Esophagus muscularis mucosa (tissue), 4 donors: ENCODE data around the gene DMRT1. TPM values are rescaled to one million over a fixed set of nuclear protein-coding genes. Genes with fewer than 3 reads are reported as not detected.

Experiments
- DNase-seq: peaks from one replicate; pipeline ENCODE4 v3.0.0-alpha.2; 2017; ENCODE audit errors: extremely low spot score
- H3K27ac ChIP-seq, 4 donors: fragments of 200-600 bp; sonication (generic); replicated peaks in 1 of 4; 1 replicate in 3 of 4; 2 replicates in 1 of 4; pipeline ENCODE4 v1.5.1; 2016 to 2019; ENCODE audit warnings: mild to moderate bottlenecking in 1 of 4
- H3K27me3 ChIP-seq, 4 donors: fragments of 200-600 bp; sonication (generic); one replicate each; pipeline versions ENCODE4 v1.5.1 to v1.6.0; 2016 to 2019
- H3K36me3 ChIP-seq, 4 donors: fragments of 200-600 bp; sonication (generic); one replicate each; pipeline ENCODE4 v1.5.1; 2016 to 2019
- H3K4me1 ChIP-seq, 4 donors: fragments of 200-600 bp; sonication (generic); one replicate each; pipeline ENCODE4 v1.5.1; 2016 to 2019
- H3K4me3 ChIP-seq, 4 donors: fragments of 200-600 bp; sonication (generic); 1 replicate in 2 of 4; 2 replicates in 2 of 4; pipeline ENCODE4 v1.5.1; 2016 to 2019; ENCODE audit warnings: mild to moderate bottlenecking in 4 of 4, moderate library complexity in 1 of 4
- H3K9me3 ChIP-seq, 4 donors: fragments of 200-600 bp; sonication (generic); 1 replicate in 3 of 4; 2 replicates in 1 of 4; pipeline ENCODE4 v1.5.1; 2016 to 2019
- EP300 ChIP-seq: sonication (generic); formaldehyde crosslinking; IDR thresholded peaks from one replicate; pipeline ENCODE4 v1.6.1; 2017; ENCODE audit warnings: antibody characterized with exemption
- POLR2A ChIP-seq: fragments of 450-650 bp; IDR thresholded peaks from one replicate; pipeline ENCODE4 v1.6.1; 2017; ENCODE audit warnings: antibody characterized with exemption, moderate library complexity, mild to moderate bottlenecking, low read depth
- POLR2AphosphoS5 ChIP-seq, 2 donors: sonication (generic); formaldehyde crosslinking; IDR thresholded peaks; one replicate each; pipeline ENCODE4 v1.6.1; 2017; ENCODE audit warnings: antibody characterized with exemption in 2 of 2
- WGBS: methylation state at CpG from one replicate; pipeline ENCODE4 v1.1.5; 2018; 5-methylcytosine and 5-hydroxymethylcytosine counted together
- intact Hi-C: fragments of 100-400 bp; cut with DNase I; formaldehyde crosslinking; loops from one replicate; pipeline ENCODE4 v1.15.1; 2023
- total RNA-seq, 4 donors: library from RNA; depleted of rRNA; stranded (reverse); fragments of >200 nt; gene quantifications; one replicate each; pipeline versions ENCODE4 v1.1.0 to v1.2.1, GENCODE V29; 2016
- TF ChIP-seq, protein P1 (sequence below), 3 experiments: fragments of 200-600 bp in 2 of 3; fragments of 450-650 bp in 1 of 3; sonication (generic) in 2 of 3; IDR thresholded peaks; one replicate each; pipeline ENCODE4 v1.5.1; 2017 to 2019; ENCODE audit warnings: antibody characterized with exemption in 3 of 3, mild to moderate bottlenecking in 2 of 3, moderate library complexity in 1 of 3

The DMRT1 gene
- total RNA-seq, 4 donors from 2014 or later = not detected

DNA sequence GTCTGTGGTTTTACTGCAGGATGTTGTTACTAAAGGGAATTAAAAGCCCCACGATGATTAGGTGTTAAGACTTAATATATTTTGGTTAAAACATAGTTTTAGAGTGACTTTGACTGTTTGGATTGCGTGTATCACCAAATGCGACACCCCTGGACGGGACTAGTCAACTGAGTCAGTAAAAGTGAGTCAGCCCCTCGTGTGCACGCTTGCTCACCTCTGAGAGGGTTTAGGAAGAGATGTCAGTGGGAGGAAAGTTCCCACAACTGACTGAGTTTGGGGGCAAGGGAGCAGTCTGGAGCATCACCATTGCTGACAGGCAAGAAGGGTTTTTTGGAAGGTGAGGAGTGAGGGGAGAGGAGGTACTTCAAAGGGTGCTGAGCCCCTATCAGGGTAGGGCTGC, 120.5 kb downstream of the DMRT1 start:
- TF ChIP-seq, protein P1, sequence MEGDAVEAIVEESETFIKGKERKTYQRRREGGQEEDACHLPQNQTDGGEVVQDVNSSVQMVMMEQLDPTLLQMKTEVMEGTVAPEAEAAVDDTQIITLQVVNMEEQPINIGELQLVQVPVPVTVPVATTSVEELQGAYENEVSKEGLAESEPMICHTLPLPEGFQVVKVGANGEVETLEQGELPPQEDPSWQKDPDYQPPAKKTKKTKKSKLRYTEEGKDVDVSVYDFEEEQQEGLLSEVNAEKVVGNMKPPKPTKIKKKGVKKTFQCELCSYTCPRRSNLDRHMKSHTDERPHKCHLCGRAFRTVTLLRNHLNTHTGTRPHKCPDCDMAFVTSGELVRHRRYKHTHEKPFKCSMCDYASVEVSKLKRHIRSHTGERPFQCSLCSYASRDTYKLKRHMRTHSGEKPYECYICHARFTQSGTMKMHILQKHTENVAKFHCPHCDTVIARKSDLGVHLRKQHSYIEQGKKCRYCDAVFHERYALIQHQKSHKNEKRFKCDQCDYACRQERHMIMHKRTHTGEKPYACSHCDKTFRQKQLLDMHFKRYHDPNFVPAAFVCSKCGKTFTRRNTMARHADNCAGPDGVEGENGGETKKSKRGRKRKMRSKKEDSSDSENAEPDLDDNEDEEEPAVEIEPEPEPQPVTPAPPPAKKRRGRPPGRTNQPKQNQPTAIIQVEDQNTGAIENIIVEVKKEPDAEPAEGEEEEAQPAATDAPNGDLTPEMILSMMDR (IDR thresholded peaks at IDR 0.05) = no peak
- TF ChIP-seq EP300 (no peak), POLR2AphosphoS5 (IDR thresholded peaks at IDR 0.05) (no peak), POLR2A (no peak)
- intact Hi-C loops = no loop called here
- H3K4me3 ChIP-seq = no peak overlapping the region
- H3K36me3 ChIP-seq = no peaks in the 10 kb centered on the region
- WGBS = 61% methylated on average over 6 of the region's 6 CpGs
- peak; percentile 55 for DNase-seq
- H3K4me1 ChIP-seq = no peaks in the 10 kb centered on the region
- peaks cover 0 to 83% (median 14%) of the 10 kb centered on the region in 4 donors for H3K27me3 ChIP-seq
- no peaks in the 10 kb centered on the region for H3K9me3 ChIP-seq
- H3K27ac ChIP-seq = no peak overlapping the region

DNA sequence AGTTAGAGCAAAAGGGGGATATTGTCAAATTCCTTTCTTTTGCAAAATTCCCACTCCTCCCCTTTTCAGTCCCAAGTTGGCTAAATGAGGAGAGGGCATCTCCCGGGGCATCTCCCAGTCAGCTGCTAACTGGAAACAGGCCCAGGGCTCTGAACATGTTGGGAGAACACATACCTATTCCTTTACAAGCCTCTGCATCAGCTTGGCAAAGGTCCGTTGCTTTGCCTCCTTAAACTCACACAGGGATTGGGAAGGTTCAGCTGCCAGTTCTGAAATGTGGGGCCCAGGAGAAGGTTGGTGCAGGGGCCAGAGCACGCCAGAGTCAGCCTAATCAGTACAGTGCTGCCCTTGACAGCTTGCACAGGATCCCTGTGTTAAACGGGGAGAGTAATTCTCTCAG, 124.0 kb downstream of the DMRT1 start:
- Histone ChIP-seq H3K27me3 (peaks cover 4 to 96% (median 45%) of the 10 kb centered on the region in 4 donors), H3K36me3 (no peaks in the 10 kb centered on the region), H3K9me3 (no peaks in the 10 kb centered on the region), H3K4me3 (no peak overlapping the region), H3K27ac (no peak overlapping the region), H3K4me1 (peaks cover 12 to 14% (median 12%) of the 10 kb centered on the region in 4 donors)
- DNase-seq = peak; percentile 89
- TF ChIP-seq POLR2A (no peak), POLR2AphosphoS5 (IDR thresholded peaks at IDR 0.05) (no peak)
- TF ChIP-seq, protein P1 (IDR thresholded peaks at IDR 0.05) = no peak
- intact Hi-C loops = no loop called here
- 54% methylated on average over 4 of the region's 4 CpGs for WGBS

DNA sequence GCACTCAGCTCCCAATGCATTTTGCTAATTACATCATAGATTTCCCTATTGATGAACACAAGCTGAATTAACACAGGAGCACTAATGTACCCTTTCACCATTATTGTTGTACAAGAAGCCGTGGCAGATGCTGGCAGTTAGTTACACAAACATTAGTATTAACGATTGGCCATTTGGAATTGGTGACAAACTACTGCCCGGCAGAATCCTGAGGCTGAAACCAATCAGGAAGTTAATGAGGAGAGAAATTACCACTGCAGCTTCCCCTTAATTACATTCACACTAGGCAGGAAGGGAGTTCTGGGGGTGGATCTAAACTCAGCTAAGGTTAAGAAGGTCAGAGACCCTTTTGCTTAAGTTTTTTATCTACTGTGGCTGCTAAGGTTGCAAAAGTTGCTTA, 125.4 kb downstream of the DMRT1 start:
- TF ChIP-seq POLR2A = no peak
- TF ChIP-seq, protein P1 (IDR thresholded peaks at IDR 0.05) = no peak
- WGBS = 10% methylated on average over 3 of the region's 3 CpGs
- H3K27me3 ChIP-seq = peaks cover 16 to 99% (median 59%) of the 10 kb centered on the region in 4 donors
- no peak overlapping the region for H3K4me3 ChIP-seq
- peak; percentile 60 for DNase-seq
- intact Hi-C loops = no loop called here
- H3K27ac ChIP-seq = no peak overlapping the region
- H3K9me3 ChIP-seq = no peaks in the 10 kb centered on the region
- H3K36me3 ChIP-seq = no peaks in the 10 kb centered on the region
- peaks cover 20 to 28% (median 26%) of the 10 kb centered on the region in 4 donors for H3K4me1 ChIP-seq

DNA sequence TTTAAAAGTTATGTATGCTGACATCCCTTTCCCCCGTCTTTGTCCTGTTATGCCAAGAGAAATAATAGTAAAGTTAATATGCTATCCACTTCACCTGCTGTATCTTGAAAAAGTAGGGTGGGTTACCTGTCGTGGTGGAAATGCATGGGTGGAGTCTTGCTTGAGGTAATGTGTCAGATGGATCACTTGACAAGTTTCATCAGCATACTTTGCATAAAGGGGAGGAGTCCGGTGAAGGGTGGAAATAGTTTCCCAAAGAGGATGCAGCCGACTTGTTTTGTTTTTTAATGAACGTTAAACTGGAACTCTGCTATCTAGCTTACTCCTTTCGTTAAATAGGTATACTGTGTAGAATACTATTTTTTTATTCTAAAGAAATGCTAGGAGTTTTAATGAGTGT, 125.9 kb downstream of the DMRT1 start:
- Histone ChIP-seq H3K4me1 (peaks cover 25 to 34% (median 31%) of the 10 kb centered on the region in 4 donors), H3K27ac (no peak overlapping the region), H3K36me3 (no peaks in the 10 kb centered on the region), H3K4me3 (no peak overlapping the region), H3K9me3 (no peaks in the 10 kb centered on the region), H3K27me3 (peaks cover 20 to 99% (median 63%) of the 10 kb centered on the region in 4 donors)
- 12% methylated on average over 6 of the region's 6 CpGs for WGBS
- intact Hi-C loops = no loop called here
- DNase-seq = peak; percentile 68
- no peak for TF ChIP-seq POLR2A
- no peak for TF ChIP-seq EP300
- no peak for TF ChIP-seq POLR2AphosphoS5 (IDR thresholded peaks at IDR 0.05)
- TF ChIP-seq, protein P1 (IDR thresholded peaks at IDR 0.05) = no peak
